HepG2 (cell line): ENCODE data around the gene TM2D3. TPM values are rescaled to one million over a fixed set of nuclear protein-coding genes. Genes with fewer than 3 reads are reported as not detected.

Experiments
- CSRNP1 ChIP-seq: sonication (generic); formaldehyde crosslinking; IDR thresholded peaks from 2 replicates; pipeline ENCODE4 v1.8.1; 2023; ENCODE audit warnings: mild to moderate bottlenecking, missing genetic modification reagents
- E2F2 ChIP-seq: sonication (generic); formaldehyde crosslinking; IDR thresholded peaks from 2 replicates; pipeline ENCODE4 v1.4.0; 2020; ENCODE audit warnings: missing genetic modification reagents, borderline replicate concordance
- FOSL1 ChIP-seq: sonication (generic); formaldehyde crosslinking; IDR thresholded peaks from 2 replicates; pipeline ENCODE4 v1.9.0; 2021; ENCODE audit warnings: missing genetic modification reagents, borderline replicate concordance
- HINFP ChIP-seq: sonication (generic); formaldehyde crosslinking; IDR thresholded peaks from 2 replicates; pipeline ENCODE4 v1.4.0; 2020; ENCODE audit warnings: low read depth, mild to moderate bottlenecking, missing genetic modification reagents
- KAT7 ChIP-seq: IDR thresholded peaks from 2 replicates; pipeline ENCODE4 v1.6.1; 2018; ENCODE audit warnings: borderline replicate concordance, missing compliant biosample characterization
- NR3C1 ChIP-seq: sonication (generic); formaldehyde crosslinking; IDR thresholded peaks from 2 replicates; pipeline ENCODE4 v1.4.0; 2020; ENCODE audit warnings: missing genetic modification reagents
- POLR2AphosphoS2 ChIP-seq: IDR thresholded peaks from 2 replicates; pipeline ENCODE4 v1.6.1; 2011; ENCODE audit warnings: low read depth, low read length, improper control_type of control experiment
- SIN3A ChIP-seq: IDR thresholded peaks from 2 replicates; pipeline ENCODE4 v1.6.1; 2011; ENCODE audit warnings: low read depth, mild to moderate bottlenecking, control low read depth, low read length, borderline replicate concordance
- SP2 ChIP-seq: sonication (generic); formaldehyde crosslinking; IDR thresholded peaks from 2 replicates; pipeline ENCODE4 v1.5.1; 2020; ENCODE audit warnings: mild to moderate bottlenecking, missing genetic modification reagents
- TMF1 ChIP-seq: sonication (generic); formaldehyde crosslinking; IDR thresholded peaks from 2 replicates; pipeline ENCODE4 v1.8.1; 2022; ENCODE audit warnings: low read depth, missing genetic modification reagents
- ZBTB25 ChIP-seq: IDR thresholded peaks from 2 replicates; pipeline ENCODE4 v1.6.1; 2018; ENCODE audit warnings: missing genetic modification reagents
- ZBTB37 ChIP-seq: sonication (generic); formaldehyde crosslinking; IDR thresholded peaks from 2 replicates; pipeline ENCODE4 v1.4.0; 2020; ENCODE audit warnings: mild to moderate bottlenecking, missing genetic modification reagents
- ZFY ChIP-seq: sonication (generic); formaldehyde crosslinking; IDR thresholded peaks from 2 replicates; pipeline ENCODE4 v1.4.0; 2020; ENCODE audit warnings: missing genetic modification reagents
- ZNF256 ChIP-seq: sonication (generic); formaldehyde crosslinking; conservative IDR thresholded peaks from 2 replicates; pipeline ENCODE4 v1.4.0; 2020; ENCODE audit warnings: missing genetic modification reagents
- ZNF280B ChIP-seq: sonication (generic); formaldehyde crosslinking; IDR thresholded peaks from 2 replicates; pipeline ENCODE4 v1.5.0; 2020; ENCODE audit warnings: missing genetic modification reagents, mild to moderate bottlenecking, borderline replicate concordance
- ZNF292 ChIP-seq: sonication (generic); formaldehyde crosslinking; IDR thresholded peaks from 2 replicates; pipeline ENCODE4 v1.8.1; 2022; ENCODE audit warnings: mild to moderate bottlenecking, low read depth, missing genetic modification reagents, borderline replicate concordance
- ZNF577 ChIP-seq: sonication (generic); formaldehyde crosslinking; IDR thresholded peaks from 2 replicates; pipeline ENCODE4 v1.4.0; 2020; ENCODE audit warnings: mild to moderate bottlenecking, low read depth, missing genetic modification reagents, borderline replicate concordance
- ZNF589 ChIP-seq: sonication (generic); formaldehyde crosslinking; conservative IDR thresholded peaks from 2 replicates; pipeline ENCODE4 v1.8.0; 2022; ENCODE audit warnings: mild to moderate bottlenecking, moderate library complexity, missing genetic modification reagents
- ZNF782 ChIP-seq: sonication (generic); formaldehyde crosslinking; IDR thresholded peaks from 2 replicates; pipeline ENCODE4 v1.4.0; 2020; ENCODE audit warnings: missing genetic modification reagents, mild to moderate bottlenecking, borderline replicate concordance
- ZNF891 ChIP-seq: sonication (generic); formaldehyde crosslinking; IDR thresholded peaks from 2 replicates; pipeline ENCODE4 v1.5.0; 2020; ENCODE audit warnings: mild to moderate bottlenecking, missing genetic modification reagents
- polyA plus RNA-seq, 8 experiments: library from polyadenylated mRNA; depleted of rRNA in 3 of 8; stranded (reverse) in 7 of 8; unstranded in 1 of 8; fragments of >200 nt; fragmentation: Illumina TruSeq in 4 of 8; extraction: Trizol in 4 of 8; gene quantifications; 2 replicates each; pipeline versions ENCODE4 v1.2.1 to v1.2.3, GENCODE V29; 2011 to 2016; ENCODE audit warnings: low read depth in 4 of 8, missing spikeins in 1 of 8, mixed read lengths in 1 of 8; ENCODE audit not compliant: insufficient read depth in 1 of 8
- total RNA-seq, 5 experiments: library from RNA; depleted of rRNA; stranded (reverse); fragments of >200 nt; fragmentation: Illumina TruSeq; extraction: Trizol; gene quantifications; 2 replicates each; pipeline ENCODE4 v1.2.3, GENCODE V29; 2016; ENCODE audit warnings: low read depth in 1 of 5

TM2D3 gene
- total and polyA plus RNA-seq, 2 of the 13 experiments (the other 11 are each of a cell fraction or from before 2014, with no cell fraction given), result 31.1 to 72.7 TPM

- no peak for TF ChIP-seq SIN3A
- TF ChIP-seq ZNF891, result no peak
- TF ChIP-seq ZBTB25, result no peak
- no peak for TF ChIP-seq SP2 (CRISPR knock-in tag)
- TF ChIP-seq ZBTB37 (CRISPR knock-in tag), result no peak; the same call in 1 of the 2 replicates
- TF ChIP-seq ZNF782 (CRISPR knock-in tag), result no peak
- TF ChIP-seq FOSL1 (CRISPR knock-in tag), result no peak
- 0 out of 2 replicates have a peak, but pooled peaks have one; percentile 27 for TF ChIP-seq KAT7 (CRISPR knock-in tag)
- TF ChIP-seq ZNF280B (CRISPR knock-in tag), result peak; percentile 17; the same call in 1 of the 2 replicates
- no peak for TF ChIP-seq CSRNP1 (CRISPR knock-in tag)
- no peak for TF ChIP-seq ZNF577 (CRISPR knock-in tag)
- no peak for TF ChIP-seq ZNF589 (CRISPR knock-in tag)
- TF ChIP-seq TMF1 (CRISPR knock-in tag), result 0 out of 2 replicates have a peak, but pooled peaks have one; percentile 2
- TF ChIP-seq ZNF256, result no peak
- no peak for TF ChIP-seq NR3C1 (CRISPR knock-in tag)
- TF ChIP-seq ZFY (CRISPR knock-in tag), result peak; percentile 71; the same call in 1 of the 2 replicates
- TF ChIP-seq POLR2AphosphoS2, result no peak
- TF ChIP-seq ZNF292 (CRISPR knock-in tag), result no peak
- no peak for TF ChIP-seq E2F2
- no peak for TF ChIP-seq HINFP (CRISPR knock-in tag)
These were observed 38.8 kb downstream of the TM2D3 start (continued) for GRCh38 chr15:101613130-101614000.
